ENCODE results near the gene NOS1AP.
"Not testable (repeated sequence)": the region's sequence is repeated elsewhere in the genome, so short reads cannot be mapped to it uniquely, and the experiment has no call there.

NOS1AP gene

GRCh38 chr1:162391790-162392563 is 322.5 kb downstream of the NOS1AP start:
- no peak for DNase-seq

- no peak for DNase-seq
Measured at GRCh38 chr1:162396201-162396906, 326.9 kb downstream of the NOS1AP start.

- no peak for DNase-seq
Measured at GRCh38 chr1:162397039-162397448, 327.6 kb downstream of the NOS1AP start.

GRCh38 chr1:162397943-162398560 is 328.6 kb downstream of the NOS1AP start:
- DNase-seq = no peak

- no peak for DNase-seq
Measured at GRCh38 chr1:162398999-162399580, 329.6 kb downstream of the NOS1AP start.

- no peak for DNase-seq
Measured at GRCh38 chr1:162400790-162401355, 331.4 kb downstream of the NOS1AP start.

- no peak for DNase-seq
Measured at GRCh38 chr1:162404550-162405160, 335.2 kb downstream of the NOS1AP start.

GRCh38 chr1:162405800-162406199 is 336.3 kb downstream of the NOS1AP start:
- no peak for DNase-seq

- no peak for DNase-seq
Measured at GRCh38 chr1:162406811-162407210, 337.3 kb downstream of the NOS1AP start.

GRCh38 chr1:162407539-162407938 is 338.0 kb downstream of the NOS1AP start:
- DNase-seq = no peak

GRCh38 chr1:162412002-162412401 is 342.5 kb downstream of the NOS1AP start, which contains the start of gene SH2D1B:
Gene SH2D1B (minus strand): TSS chr1:162412136. CDS start chr1:162412016, 120 bp downstream.
- no peak for DNase-seq

- DNase-seq = no peak
Measured at GRCh38 chr1:162416215-162416614, 346.7 kb downstream of the NOS1AP start.

- DNase-seq = no peak
Measured at GRCh38 chr1:162416909-162417308, 347.4 kb downstream of the NOS1AP start.

GRCh38 chr1:162417650-162418049 is 348.2 kb downstream of the NOS1AP start:
- DNase-seq = no peak

GRCh38 chr1:162418584-162418983 is 349.1 kb downstream of the NOS1AP start:
- DNase-seq = not testable (repeated sequence)

- DNase-seq = not testable (repeated sequence)
Measured at GRCh38 chr1:162419450-162419931, 350.0 kb downstream of the NOS1AP start.
